ENCODE data around the gene ZNF454.

Gene ZNF454

GRCh38 chr5:178991190-178992145 lies 50.5 kb downstream of the ZNF454 start:
- ChIA-PET POLR2A (no interaction called here), CTCF (no interaction called here)
- peak; percentile 3 for DNase-seq (ENCODE audit: extremely low spot score)
- no peak for TF ChIP-seq SUZ12 (IDR thresholded peaks at IDR 0.05)
- TF ChIP-seq CTBP1 (IDR thresholded peaks at IDR 0.05; ENCODE audit: borderline replicate concordance) = no peak
- no peak for TF ChIP-seq FOXK2 (IDR thresholded peaks at IDR 0.05)
- no peak for TF ChIP-seq ZNF384 (IDR thresholded peaks at IDR 0.05)
- no peak for TF ChIP-seq PKNOX1 (IDR thresholded peaks at IDR 0.05)
- TF ChIP-seq TARDBP (IDR thresholded peaks at IDR 0.05) = no peak
- TF ChIP-seq LEF1 (IDR thresholded peaks at IDR 0.05; ENCODE audit: borderline replicate concordance) = no peak
- TF ChIP-seq HDGF (IDR thresholded peaks at IDR 0.05; ENCODE audit: borderline replicate concordance) = no peak
- TF ChIP-seq SP1 (IDR thresholded peaks at IDR 0.05) = no peak
- no peak for TF ChIP-seq NFRKB (IDR thresholded peaks at IDR 0.05)
- TF ChIP-seq ELF4 (IDR thresholded peaks at IDR 0.05) = no peak
- TF ChIP-seq ARNT (IDR thresholded peaks at IDR 0.05) = no peak

GRCh38 chr5:178992291-178992895 lies 51.4 kb downstream of the ZNF454 start:
- ChIA-PET CTCF (no interaction called here), POLR2A (interaction anchor here (0.6 kb wide), 1 partner anchor 72 kb away, joined by 3 read pairs; no protein-coding TSS in a partner anchor)
- peak; percentile 1 for DNase-seq (ENCODE audit: extremely low spot score)
- TF ChIP-seq CTBP1 (IDR thresholded peaks at IDR 0.05; ENCODE audit: borderline replicate concordance) (no peak), FOXK2 (IDR thresholded peaks at IDR 0.05) (no peak), L3MBTL2 (conservative IDR thresholded peaks at IDR 0.05) (no peak), TARDBP (IDR thresholded peaks at IDR 0.05) (no peak)

- DNase-seq (ENCODE audit: extremely low spot score) = peak; percentile 2
- POLR2A ChIA-PET = no interaction called here
- CTCF ChIA-PET = no interaction called here
- TF ChIP-seq NFRKB (IDR thresholded peaks at IDR 0.05) = no peak
Observed at GRCh38 chr5:178993236-178993765, 52.3 kb downstream of the ZNF454 start.

DNA sequence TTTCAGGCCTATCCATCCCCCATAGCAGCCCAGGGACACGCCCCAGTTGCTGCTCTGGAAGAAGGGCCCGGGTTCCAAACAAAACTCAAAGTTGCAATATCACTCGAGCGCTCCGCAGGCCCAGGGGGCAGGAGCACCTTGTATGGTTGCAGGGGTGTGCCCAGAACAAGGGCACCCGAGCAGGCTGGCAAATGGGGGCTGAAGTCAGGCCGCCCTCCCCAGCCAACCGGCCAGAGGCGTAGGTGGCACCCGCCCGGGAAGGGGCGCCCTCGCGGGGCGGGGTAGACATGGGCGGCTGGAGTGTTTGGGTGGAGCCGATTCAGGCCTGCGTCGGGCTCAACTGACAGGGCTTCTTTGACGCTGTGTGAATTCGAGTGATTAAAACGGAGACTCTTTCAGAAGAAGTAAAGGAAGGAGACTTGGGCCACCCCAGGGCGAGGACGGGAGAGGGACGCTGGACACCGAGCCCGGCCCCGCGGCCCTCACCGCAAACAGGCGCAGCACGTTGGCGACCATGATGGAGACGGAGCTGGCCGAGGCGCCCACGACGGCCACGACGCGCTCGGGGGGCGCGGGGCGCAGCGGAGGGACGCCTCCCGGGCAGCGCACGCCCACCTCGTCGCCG lies 53.1 kb downstream of the ZNF454 start:
- no peak for TF ChIP-seq SUZ12 (IDR thresholded peaks at IDR 0.05)
- TF ChIP-seq LEF1 (IDR thresholded peaks at IDR 0.05; ENCODE audit: borderline replicate concordance) = no peak
- no peak for TF ChIP-seq FOXM1 (IDR thresholded peaks at IDR 0.05; ENCODE audit: borderline replicate concordance)
- no peak for TF ChIP-seq CTBP1 (IDR thresholded peaks at IDR 0.05; ENCODE audit: borderline replicate concordance)
- no peak for TF ChIP-seq ARNT (IDR thresholded peaks at IDR 0.05)
- no peak for TF ChIP-seq HDGF (IDR thresholded peaks at IDR 0.05; ENCODE audit: borderline replicate concordance)
- TF ChIP-seq NFRKB (IDR thresholded peaks at IDR 0.05) = no peak
- no peak for TF ChIP-seq TARDBP (IDR thresholded peaks at IDR 0.05)
- TF ChIP-seq FOXK2 (IDR thresholded peaks at IDR 0.05) = no peak
- TF ChIP-seq PKNOX1 (IDR thresholded peaks at IDR 0.05) = no peak
- no peak for TF ChIP-seq L3MBTL2 (conservative IDR thresholded peaks at IDR 0.05)
- no peak for TF ChIP-seq FOXA1 (IDR thresholded peaks at IDR 0.05)
- no peak for TF ChIP-seq BHLHE40 (IDR thresholded peaks at IDR 0.05; ENCODE audit: borderline replicate concordance)
- peak; percentile 4 for DNase-seq (ENCODE audit: extremely low spot score)
- POLR2A ChIA-PET = no interaction called here
- CTCF ChIA-PET = no interaction called here

- ChIA-PET POLR2A (no interaction called here), CTCF (no interaction called here)
- peak; percentile 2 for DNase-seq (ENCODE audit: extremely low spot score)
Observed at GRCh38 chr5:178994580-178995340, 53.8 kb downstream of the ZNF454 start, which contains the start of gene GRM6. TSS of gene GRM6 (minus strand) at chr5:178995320. CDS start at chr5:178994944, 376 bp downstream.

More at GRCh38 chr5:178994580-178995340, 53.8 kb downstream of the ZNF454 start, which contains the start of gene GRM6:
- TF ChIP-seq L3MBTL2 (conservative IDR thresholded peaks at IDR 0.05) (no peak), ZNF384 (IDR thresholded peaks at IDR 0.05) (no peak), PKNOX1 (IDR thresholded peaks at IDR 0.05) (no peak), ELF4 (IDR thresholded peaks at IDR 0.05) (no peak), FOXA1 (IDR thresholded peaks at IDR 0.05) (no peak), NFRKB (IDR thresholded peaks at IDR 0.05) (no peak), FOXK2 (IDR thresholded peaks at IDR 0.05) (no peak), TARDBP (IDR thresholded peaks at IDR 0.05) (no peak)
